Activated T-cell treated with anti-CD3 and anti-CD28 coated beads, Interleukin-2, amount 50 U/mL, for 24 hours (primary cell): Measurements from ENCODE around the gene AMOTL1.

Experiments used
- DNase-seq: peaks from one replicate; pipeline ENCODE4 v3.0.0-alpha.2; 2020
- H3K27ac Mint-ChIP-seq: 2 replicates; pipeline ENCODE4 v1.8.0; 2020; ENCODE audit warnings: mild to moderate bottlenecking, mixed read lengths
- H3K27me3 Mint-ChIP-seq: 2 replicates; pipeline ENCODE4 v1.8.0; 2020; ENCODE audit warnings: mixed read lengths
- H3K36me3 Mint-ChIP-seq: 2 replicates; pipeline ENCODE4 v1.8.0; 2020; ENCODE audit warnings: low read depth, mixed read lengths
- H3K4me1 Mint-ChIP-seq: 2 replicates; pipeline ENCODE4 v1.8.0; 2020; ENCODE audit warnings: low read depth, mixed read lengths
- H3K4me3 Mint-ChIP-seq: 2 replicates; pipeline ENCODE4 v1.8.0; 2020; ENCODE audit warnings: mild to moderate bottlenecking, moderate library complexity, mixed read lengths
- H3K9me3 Mint-ChIP-seq: 2 replicates; pipeline ENCODE4 v1.8.0; 2020; ENCODE audit warnings: mixed read lengths

AMOTL1 gene

GRCh38 chr11:94771390-94771789, 3.2 kb downstream of the AMOTL1 start:
- Mint-ChIP-seq H3K27ac (no peak overlapping the region), H3K4me1 (peaks cover 9% of the 10 kb centered on the region), H3K9me3 (no peaks in the 10 kb centered on the region), H3K36me3 (no peaks in the 10 kb centered on the region), H3K27me3 (peaks cover 56% of the 10 kb centered on the region), H3K4me3 (no peak overlapping the region)
- DNase-seq = no peak

- DNase-seq = no peak
- Mint-ChIP-seq H3K27me3 (peaks cover 56% of the 10 kb centered on the region), H3K4me1 (peaks cover 9% of the 10 kb centered on the region), H3K4me3 (no peak overlapping the region), H3K9me3 (no peaks in the 10 kb centered on the region), H3K27ac (no peak overlapping the region), H3K36me3 (no peaks in the 10 kb centered on the region)
Observed at GRCh38 chr11:94771951-94772350, 3.8 kb downstream of the AMOTL1 start.

GRCh38 chr11:94773842-94774241, 5.7 kb downstream of the AMOTL1 start:
- H3K9me3 Mint-ChIP-seq = no peaks in the 10 kb centered on the region
- H3K36me3 Mint-ChIP-seq = no peaks in the 10 kb centered on the region
- DNase-seq = no peak
- peaks cover 7% of the 10 kb centered on the region for H3K4me1 Mint-ChIP-seq
- no peak overlapping the region for H3K4me3 Mint-ChIP-seq
- no peak overlapping the region for H3K27ac Mint-ChIP-seq
- peaks cover 62% of the 10 kb centered on the region for H3K27me3 Mint-ChIP-seq

- Mint-ChIP-seq H3K27ac (no peak overlapping the region), H3K9me3 (no peaks in the 10 kb centered on the region), H3K4me3 (no peak overlapping the region), H3K27me3 (peaks cover 59% of the 10 kb centered on the region), H3K36me3 (no peaks in the 10 kb centered on the region), H3K4me1 (peaks cover 4% of the 10 kb centered on the region)
- DNase-seq = no peak
Observed at GRCh38 chr11:94774345-94774744, 6.2 kb downstream of the AMOTL1 start.

GRCh38 chr11:94775567-94776327, 7.6 kb downstream of the AMOTL1 start:
- Mint-ChIP-seq H3K27me3 (peaks cover 47% of the 10 kb centered on the region), H3K27ac (no peak overlapping the region), H3K4me1 (peaks cover 5% of the 10 kb centered on the region), H3K36me3 (no peaks in the 10 kb centered on the region), H3K4me3 (no peak overlapping the region), H3K9me3 (no peaks in the 10 kb centered on the region)
- no peak for DNase-seq

GRCh38 chr11:94776351-94777321, 8.5 kb downstream of the AMOTL1 start:
- no peak for DNase-seq
- peaks cover 42% of the 10 kb centered on the region for H3K27me3 Mint-ChIP-seq
- H3K27ac Mint-ChIP-seq = no peak overlapping the region
- H3K4me3 Mint-ChIP-seq = no peak overlapping the region
- H3K9me3 Mint-ChIP-seq = no peaks in the 10 kb centered on the region
- peaks cover 10% of the 10 kb centered on the region for H3K4me1 Mint-ChIP-seq
- no peaks in the 10 kb centered on the region for H3K36me3 Mint-ChIP-seq

- peak overlapping the region; percentile 27 for H3K4me3 Mint-ChIP-seq
- H3K27ac Mint-ChIP-seq = no peak overlapping the region
Observed at GRCh38 chr11:94780432-94780831, 12.3 kb downstream of the AMOTL1 start.

GRCh38 chr11:94781837-94782236, 13.7 kb downstream of the AMOTL1 start:
- no peak overlapping the region for H3K4me3 Mint-ChIP-seq
- no peaks in the 10 kb centered on the region for H3K9me3 Mint-ChIP-seq
- peaks cover 10% of the 10 kb centered on the region for H3K4me1 Mint-ChIP-seq
- no peaks in the 10 kb centered on the region for H3K36me3 Mint-ChIP-seq
- no peak for DNase-seq
- H3K27ac Mint-ChIP-seq = no peak overlapping the region
- peaks cover 17% of the 10 kb centered on the region for H3K27me3 Mint-ChIP-seq

More at GRCh38 chr11:94780432-94780831, 12.3 kb downstream of the AMOTL1 start:
- H3K4me1 Mint-ChIP-seq = peaks cover 10% of the 10 kb centered on the region
- H3K9me3 Mint-ChIP-seq = no peaks in the 10 kb centered on the region
- no peak for DNase-seq
- H3K36me3 Mint-ChIP-seq = no peaks in the 10 kb centered on the region
- H3K27me3 Mint-ChIP-seq = peaks cover 23% of the 10 kb centered on the region

GRCh38 chr11:94782446-94782845, 14.3 kb downstream of the AMOTL1 start:
- H3K4me1 Mint-ChIP-seq = peaks cover 10% of the 10 kb centered on the region
- no peak overlapping the region for H3K4me3 Mint-ChIP-seq
- H3K27me3 Mint-ChIP-seq = peaks cover 17% of the 10 kb centered on the region
- H3K9me3 Mint-ChIP-seq = no peaks in the 10 kb centered on the region
- H3K36me3 Mint-ChIP-seq = no peaks in the 10 kb centered on the region
- no peak for DNase-seq
- no peak overlapping the region for H3K27ac Mint-ChIP-seq

- Mint-ChIP-seq H3K4me3 (no peak overlapping the region), H3K4me1 (peaks cover 10% of the 10 kb centered on the region), H3K27me3 (peaks cover 9% of the 10 kb centered on the region), H3K9me3 (no peaks in the 10 kb centered on the region), H3K27ac (no peak overlapping the region), H3K36me3 (no peaks in the 10 kb centered on the region)
- DNase-seq = no peak
Observed at GRCh38 chr11:94784884-94785283, 16.7 kb downstream of the AMOTL1 start.

GRCh38 chr11:94785509-94785908, 17.4 kb downstream of the AMOTL1 start:
- Mint-ChIP-seq H3K4me1 (peaks cover 8% of the 10 kb centered on the region), H3K4me3 (no peak overlapping the region), H3K9me3 (no peaks in the 10 kb centered on the region), H3K27ac (no peak overlapping the region), H3K36me3 (no peaks in the 10 kb centered on the region), H3K27me3 (peaks cover 15% of the 10 kb centered on the region)
- DNase-seq = no peak

- no peak overlapping the region for H3K27ac Mint-ChIP-seq
- H3K4me1 Mint-ChIP-seq = no peaks in the 10 kb centered on the region
- DNase-seq = no peak
- H3K4me3 Mint-ChIP-seq = no peak overlapping the region
- no peaks in the 10 kb centered on the region for H3K36me3 Mint-ChIP-seq
- peaks cover 15% of the 10 kb centered on the region for H3K27me3 Mint-ChIP-seq
- H3K9me3 Mint-ChIP-seq = no peaks in the 10 kb centered on the region
Observed at GRCh38 chr11:94786264-94787126, 18.3 kb downstream of the AMOTL1 start.

- Mint-ChIP-seq H3K27ac (no peak overlapping the region), H3K4me3 (no peak overlapping the region), H3K27me3 (peaks cover 22% of the 10 kb centered on the region), H3K36me3 (no peaks in the 10 kb centered on the region), H3K9me3 (no peaks in the 10 kb centered on the region), H3K4me1 (no peaks in the 10 kb centered on the region)
- no peak for DNase-seq
Observed at GRCh38 chr11:94787801-94788200, 19.6 kb downstream of the AMOTL1 start.

- H3K4me1 Mint-ChIP-seq = no peaks in the 10 kb centered on the region
- H3K36me3 Mint-ChIP-seq = no peaks in the 10 kb centered on the region
- peaks cover 22% of the 10 kb centered on the region for H3K27me3 Mint-ChIP-seq
- no peaks in the 10 kb centered on the region for H3K9me3 Mint-ChIP-seq
- no peak for DNase-seq
- H3K27ac Mint-ChIP-seq = no peak overlapping the region
- H3K4me3 Mint-ChIP-seq = no peak overlapping the region
Observed at GRCh38 chr11:94788396-94788795, 20.2 kb downstream of the AMOTL1 start.
